Stimulated activated naive CD8-positive, alpha-beta T cell treated with anti-CD3 and anti-CD28 coated beads, Interleukin-15, amount 100 ng/mL, for 72 hours (primary cell): ENCODE results near the gene CHD2.

Experiments used
- ATAC-seq: fragments of 150-1000 bp; cut with Tn5 transposase; 2 replicates; pipeline ENCODE4 v1.10.0; 2021; ENCODE audit warnings: mild to moderate bottlenecking, moderate library complexity
- DNase-seq, 2 donors: peaks; one replicate each; pipeline ENCODE4 v3.0.0; 2021 to 2022
- H3K27ac Mint-ChIP-seq, 2 donors: one replicate each; pipeline ENCODE4 v1.8.0; 2022; ENCODE audit warnings: mild to moderate bottlenecking in 2 of 2, mixed read lengths in 2 of 2, moderate library complexity in 2 of 2
- H3K27me3 Mint-ChIP-seq: one replicate; pipeline ENCODE4 v1.8.0; 2022; ENCODE audit warnings: mixed read lengths
- H3K4me1 Mint-ChIP-seq: one replicate; pipeline ENCODE4 v1.8.0; 2022; ENCODE audit warnings: mild to moderate bottlenecking, mixed read lengths
- H3K4me3 Mint-ChIP-seq, 2 donors: one replicate each; pipeline ENCODE4 v1.8.0; 2022; ENCODE audit warnings: mild to moderate bottlenecking in 2 of 2, mixed read lengths in 2 of 2, moderate library complexity in 1 of 2
- H3K9me3 Mint-ChIP-seq, 2 donors: one replicate each; pipeline ENCODE4 v1.8.0; 2022; ENCODE audit warnings: mixed read lengths in 2 of 2

The CHD2 gene

GRCh38 chr15:93068581-93069199 is 168.6 kb downstream of the CHD2 start:
- Mint-ChIP-seq H3K27me3 (peaks cover 53% of the 10 kb centered on the region), H3K4me3 (no peak overlapping the region), H3K27ac (no peak overlapping the region), H3K9me3 (no peaks in the 10 kb centered on the region), H3K4me1 (peaks cover 27% of the 10 kb centered on the region)
- no peak for ATAC-seq
- no peak for DNase-seq

GRCh38 chr15:93070132-93070531 is 170.0 kb downstream of the CHD2 start:
- Mint-ChIP-seq H3K4me1 (peaks cover 24% of the 10 kb centered on the region), H3K27ac (no peak overlapping the region), H3K27me3 (peaks cover 53% of the 10 kb centered on the region), H3K9me3 (no peaks in the 10 kb centered on the region), H3K4me3 (no peak overlapping the region)
- DNase-seq (no peak), ATAC-seq (no peak)

- H3K9me3 Mint-ChIP-seq: no peaks in the 10 kb centered on the region
- H3K27ac Mint-ChIP-seq: no peak overlapping the region
- no peak overlapping the region for H3K4me3 Mint-ChIP-seq
- peaks cover 24% of the 10 kb centered on the region for H3K4me1 Mint-ChIP-seq
- DNase-seq: no peak
- ATAC-seq: no peak
- peaks cover 59% of the 10 kb centered on the region for H3K27me3 Mint-ChIP-seq
These were observed 170.6 kb downstream of the CHD2 start for GRCh38 chr15:93070551-93071296.

GRCh38 chr15:93071469-93071936 is 171.4 kb downstream of the CHD2 start:
- peaks cover 24% of the 10 kb centered on the region for H3K4me1 Mint-ChIP-seq
- DNase-seq (no peak), ATAC-seq (no peak)
- peak overlapping the region in 1 of 2 donors; percentile 81 for H3K4me3 Mint-ChIP-seq
- H3K27me3 Mint-ChIP-seq: peaks cover 67% of the 10 kb centered on the region
- H3K9me3 Mint-ChIP-seq: no peaks in the 10 kb centered on the region
- no peak overlapping the region for H3K27ac Mint-ChIP-seq

GRCh38 chr15:93072011-93072410 is 171.9 kb downstream of the CHD2 start:
- H3K4me3 Mint-ChIP-seq: peak overlapping the region; percentile 68 to 81
- peaks cover 72% of the 10 kb centered on the region for H3K27me3 Mint-ChIP-seq
- H3K27ac Mint-ChIP-seq: peak overlapping the region in 1 of 2 donors; percentile 76
- peaks cover 24% of the 10 kb centered on the region for H3K4me1 Mint-ChIP-seq
- H3K9me3 Mint-ChIP-seq: no peaks in the 10 kb centered on the region
- no peak for ATAC-seq
- DNase-seq: no peak

- H3K27ac Mint-ChIP-seq: no peak overlapping the region
- H3K4me3 Mint-ChIP-seq: peak overlapping the region; percentile 68 to 91
- peaks cover 24% of the 10 kb centered on the region for H3K4me1 Mint-ChIP-seq
- DNase-seq (no peak), ATAC-seq (peak; percentile 41)
- H3K27me3 Mint-ChIP-seq: peaks cover 76% of the 10 kb centered on the region
- no peaks in the 10 kb centered on the region for H3K9me3 Mint-ChIP-seq
These were observed 172.6 kb downstream of the CHD2 start for GRCh38 chr15:93072411-93073394.

- Mint-ChIP-seq H3K27ac (no peak overlapping the region), H3K4me3 (peak overlapping the region; percentile 85 to 91), H3K27me3 (peaks cover 76% of the 10 kb centered on the region), H3K9me3 (no peaks in the 10 kb centered on the region), H3K4me1 (peaks cover 24% of the 10 kb centered on the region)
- DNase-seq: no peak
- ATAC-seq: peak; percentile 56
These were observed 173.4 kb downstream of the CHD2 start for GRCh38 chr15:93073465-93073952.

GRCh38 chr15:93074599-93074998 is 174.5 kb downstream of the CHD2 start:
- DNase-seq (no peak), ATAC-seq (no peak)
- Mint-ChIP-seq H3K9me3 (no peaks in the 10 kb centered on the region), H3K4me3 (no peak overlapping the region), H3K27me3 (peaks cover 76% of the 10 kb centered on the region), H3K4me1 (peaks cover 24% of the 10 kb centered on the region), H3K27ac (no peak overlapping the region)

GRCh38 chr15:93076217-93076616 is 176.1 kb downstream of the CHD2 start:
- ATAC-seq (no peak), DNase-seq (no peak)
- H3K9me3 Mint-ChIP-seq: no peaks in the 10 kb centered on the region
- H3K4me1 Mint-ChIP-seq: peaks cover 24% of the 10 kb centered on the region
- H3K27me3 Mint-ChIP-seq: peaks cover 74% of the 10 kb centered on the region
- H3K27ac Mint-ChIP-seq: no peak overlapping the region
- no peak overlapping the region for H3K4me3 Mint-ChIP-seq

- DNase-seq: no peak
- Mint-ChIP-seq H3K4me1 (peaks cover 18% of the 10 kb centered on the region), H3K27ac (no peak overlapping the region), H3K27me3 (peaks cover 74% of the 10 kb centered on the region), H3K9me3 (no peaks in the 10 kb centered on the region), H3K4me3 (no peak overlapping the region)
- ATAC-seq: no peak
These were observed 176.8 kb downstream of the CHD2 start for GRCh38 chr15:93076875-93077274.
